ENCODE results near the gene BAG1. TPM values are rescaled to one million over a fixed set of nuclear protein-coding genes. Genes with fewer than 3 reads are reported as not detected.

BAG1 gene
- total and polyA plus RNA-seq, 3 donors from 2014 or later: 96.6 to 203 (median 147) TPM

GRCh38 chr9:33244137-33244784 is 20.2 kb downstream of the BAG1 start:
- H3K4me3 ChIP-seq: no peak overlapping the region
- TF ChIP-seq, protein P1, sequence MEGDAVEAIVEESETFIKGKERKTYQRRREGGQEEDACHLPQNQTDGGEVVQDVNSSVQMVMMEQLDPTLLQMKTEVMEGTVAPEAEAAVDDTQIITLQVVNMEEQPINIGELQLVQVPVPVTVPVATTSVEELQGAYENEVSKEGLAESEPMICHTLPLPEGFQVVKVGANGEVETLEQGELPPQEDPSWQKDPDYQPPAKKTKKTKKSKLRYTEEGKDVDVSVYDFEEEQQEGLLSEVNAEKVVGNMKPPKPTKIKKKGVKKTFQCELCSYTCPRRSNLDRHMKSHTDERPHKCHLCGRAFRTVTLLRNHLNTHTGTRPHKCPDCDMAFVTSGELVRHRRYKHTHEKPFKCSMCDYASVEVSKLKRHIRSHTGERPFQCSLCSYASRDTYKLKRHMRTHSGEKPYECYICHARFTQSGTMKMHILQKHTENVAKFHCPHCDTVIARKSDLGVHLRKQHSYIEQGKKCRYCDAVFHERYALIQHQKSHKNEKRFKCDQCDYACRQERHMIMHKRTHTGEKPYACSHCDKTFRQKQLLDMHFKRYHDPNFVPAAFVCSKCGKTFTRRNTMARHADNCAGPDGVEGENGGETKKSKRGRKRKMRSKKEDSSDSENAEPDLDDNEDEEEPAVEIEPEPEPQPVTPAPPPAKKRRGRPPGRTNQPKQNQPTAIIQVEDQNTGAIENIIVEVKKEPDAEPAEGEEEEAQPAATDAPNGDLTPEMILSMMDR (IDR thresholded peaks at IDR 0.05): no peak
- TF ChIP-seq POLR2A (IDR thresholded peaks at IDR 0.05): no peak
- no peak for DNase-seq
- intact Hi-C loops (cut with DNase I; ENCODE audit: low total_unique reads): no loop called here
- no peaks in the 10 kb centered on the region for H3K9me3 ChIP-seq
- no peaks in the 10 kb centered on the region for H3K36me3 ChIP-seq (ENCODE audit: low read depth, missing control alignments)
- no peaks in the 10 kb centered on the region for H3K4me1 ChIP-seq
- 84% methylated on average over 8 to 9 of the region's 9 CpGs for WGBS, 2 donors
- H3K27ac ChIP-seq: no peak overlapping the region
- no peaks in the 10 kb centered on the region for H3K27me3 ChIP-seq

DNA sequence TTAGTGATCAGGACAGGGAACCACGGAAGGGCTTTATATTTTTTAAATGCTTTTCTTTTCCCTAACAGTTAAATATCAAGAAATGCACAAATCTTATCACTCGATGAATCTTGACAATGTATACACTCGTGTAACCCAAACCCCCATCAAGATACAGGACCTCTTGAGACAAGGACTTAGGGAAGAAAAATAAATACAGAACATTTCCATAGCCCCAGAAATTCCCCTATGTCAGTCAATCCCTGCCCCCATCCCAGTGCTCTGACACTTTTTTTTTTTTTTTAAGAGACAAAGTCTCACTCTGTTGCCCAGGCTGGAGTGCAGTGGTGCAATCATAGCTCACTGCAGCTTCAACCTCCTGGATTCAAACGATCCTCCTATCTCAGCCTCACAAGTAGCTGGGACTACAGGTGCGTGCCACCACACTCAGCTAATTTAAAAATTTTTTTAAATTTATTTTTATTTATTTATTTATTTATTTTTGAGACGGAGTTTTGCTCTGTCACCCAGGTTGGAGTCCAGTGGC is 21.8 kb downstream of the BAG1 start:
- 79 to 83% methylated on average over 6 of the region's 6 CpGs for WGBS, 2 donors
- Histone ChIP-seq H3K27me3 (no peaks in the 10 kb centered on the region), H3K9me3 (no peaks in the 10 kb centered on the region), H3K27ac (no peak overlapping the region), H3K4me1 (no peaks in the 10 kb centered on the region), H3K36me3 (ENCODE audit: low read depth, missing control alignments) (no peaks in the 10 kb centered on the region), H3K4me3 (no peak overlapping the region)
- intact Hi-C loops (cut with DNase I; ENCODE audit: low total_unique reads): no loop called here
- no peak for TF ChIP-seq POLR2A (IDR thresholded peaks at IDR 0.05)
- TF ChIP-seq, protein P1 (IDR thresholded peaks at IDR 0.05): no peak
- DNase-seq: no peak

DNA sequence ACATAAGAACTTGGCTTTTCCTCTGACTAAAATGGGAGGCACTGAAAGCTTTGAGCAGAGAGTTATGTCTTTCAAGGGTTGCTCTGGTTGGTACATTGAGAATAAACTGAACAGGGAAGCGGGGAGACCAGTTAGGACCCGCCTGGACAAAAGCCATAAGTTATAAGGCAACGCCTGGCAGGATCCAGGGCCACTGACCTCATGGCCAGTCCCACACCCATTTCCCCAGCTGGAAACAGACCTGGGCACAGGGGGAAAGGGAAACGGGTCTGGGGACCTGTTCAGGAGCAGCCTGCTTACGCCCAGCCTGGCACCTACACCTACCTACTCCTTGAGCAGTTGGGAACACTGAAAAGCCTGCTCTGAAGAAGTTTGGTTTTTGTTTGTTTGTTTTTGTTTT is 23.2 kb downstream of the BAG1 start:
- no peak overlapping the region for H3K4me3 ChIP-seq
- H3K4me1 ChIP-seq: no peaks in the 10 kb centered on the region
- H3K9me3 ChIP-seq: no peaks in the 10 kb centered on the region
- no peak overlapping the region for H3K27ac ChIP-seq
- H3K27me3 ChIP-seq: no peaks in the 10 kb centered on the region
- no peaks in the 10 kb centered on the region for H3K36me3 ChIP-seq (ENCODE audit: low read depth, missing control alignments)
- no peak for DNase-seq
- TF ChIP-seq POLR2A (IDR thresholded peaks at IDR 0.05): no peak
- TF ChIP-seq, protein P1 (IDR thresholded peaks at IDR 0.05): no peak
- intact Hi-C loops (cut with DNase I; ENCODE audit: low total_unique reads): no loop called here
- WGBS, 2 donors: 72 to 82% methylated on average over 5 of the region's 5 CpGs

DNA sequence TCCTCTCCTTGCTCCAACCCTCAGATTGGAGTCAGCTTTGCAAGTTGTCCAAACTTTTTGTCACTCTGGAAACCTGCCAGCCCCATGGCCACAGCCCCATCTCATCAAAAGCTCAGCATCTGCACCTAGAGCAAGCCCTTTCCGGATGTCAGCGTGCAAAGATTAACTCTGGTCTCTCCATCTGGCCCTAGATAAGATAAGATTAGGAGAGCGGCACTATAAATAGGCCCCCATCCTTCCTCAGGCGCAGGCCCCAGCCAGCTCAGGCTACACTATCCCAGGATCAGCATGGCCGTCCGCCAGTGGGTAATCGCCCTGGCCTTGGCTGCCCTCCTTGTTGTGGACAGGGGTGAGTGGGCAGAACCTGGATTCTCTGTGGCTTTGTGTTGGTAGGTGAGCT is 24.6 kb downstream of the BAG1 start, which contains the start of gene SPINK4:
SPINK4 (plus strand) TSS at position 247 of the 400 bp plus-strand sequence; CDS start at position 289, 42 bp downstream.
- DNase-seq: peak; percentile 27
- intact Hi-C loops (cut with DNase I; ENCODE audit: low total_unique reads): no loop called here
- TF ChIP-seq, protein P1 (IDR thresholded peaks at IDR 0.05): no peak
- TF ChIP-seq POLR2A (IDR thresholded peaks at IDR 0.05): no peak
- Histone ChIP-seq H3K4me1 (no peaks in the 10 kb centered on the region), H3K36me3 (ENCODE audit: low read depth, missing control alignments) (no peaks in the 10 kb centered on the region), H3K27me3 (no peaks in the 10 kb centered on the region), H3K4me3 (no peak within 1 kb of the TSS), H3K27ac (no peak within 1 kb of the TSS), H3K9me3 (no peaks in the 10 kb centered on the region)
- 56 to 61% methylated on average over 4 to 7 of the region's 7 CpGs for WGBS, 2 donors

GRCh38 chr9:33236571-33236970 is 27.9 kb downstream of the BAG1 start:
- no peak overlapping the region for H3K27ac ChIP-seq
- no peaks in the 10 kb centered on the region for H3K9me3 ChIP-seq
- DNase-seq: no peak
- H3K4me1 ChIP-seq: no peaks in the 10 kb centered on the region
- intact Hi-C loops (cut with DNase I; ENCODE audit: low total_unique reads): no loop called here
- H3K27me3 ChIP-seq: no peaks in the 10 kb centered on the region
- no peaks in the 10 kb centered on the region for H3K36me3 ChIP-seq (ENCODE audit: low read depth, missing control alignments)
- no peak overlapping the region for H3K4me3 ChIP-seq
- TF ChIP-seq, protein P1 (IDR thresholded peaks at IDR 0.05): no peak
- no peak for TF ChIP-seq POLR2A (IDR thresholded peaks at IDR 0.05)
- 81 to 82% methylated on average over 3 of the region's 3 CpGs for WGBS, 2 donors
